GM12891 (cell line): ENCODE measurements around the gene TNK2. TPM values are rescaled to one million over a fixed set of nuclear protein-coding genes. Genes with fewer than 3 reads are reported as not detected.
"Not testable (repeated sequence)": the region's sequence is repeated elsewhere in the genome, so short reads cannot be mapped to it uniquely, and the experiment has no call there.

Experiments
- DNase-seq: peaks from one replicate; pipeline ENCODE4 v3.0.0; 2011; ENCODE audit warnings: low spot score; ENCODE audit not compliant: insufficient read length
- FAIRE-seq: peaks from 2 replicates; lab custom pipeline; 2011; peaks lifted over from hg19 to GRCh38; lab: Jason Lieb, UNC
- PAX5 ChIP-seq: IDR thresholded peaks from 2 replicates; pipeline ENCODE4 v1.6.1; 2011; ENCODE audit warnings: low read length, moderate library complexity, mild to moderate bottlenecking; ENCODE audit not compliant: insufficient read depth, severe bottlenecking
- POLR2A ChIP-seq: IDR thresholded peaks from 2 replicates; pipeline ENCODE4 v1.6.1; 2011; ENCODE audit warnings: low read depth, low read length, control low read depth
- POLR2AphosphoS5 ChIP-seq: IDR thresholded peaks from 2 replicates; pipeline ENCODE4 v1.6.1; 2011; ENCODE audit warnings: low read depth, low read length, control low read depth
- POU2F2 ChIP-seq: IDR thresholded peaks from 2 replicates; pipeline ENCODE4 v1.6.1; 2011; ENCODE audit warnings: low read depth, mild to moderate bottlenecking, control low read depth, low read length, moderate library complexity
- SPI1 ChIP-seq: IDR thresholded peaks from 2 replicates; pipeline ENCODE4 v1.6.1; 2011; ENCODE audit warnings: low read depth, low read length, control low read depth
- TAF1 ChIP-seq: IDR thresholded peaks from 2 replicates; pipeline ENCODE4 v1.6.1; 2011; ENCODE audit warnings: low read depth, low read length, control low read depth
- polyA plus RNA-seq: library from polyadenylated mRNA; unstranded; fragments of >200 nt; gene quantifications from one replicate; pipeline ENCODE4 v1.2.1, GENCODE V29; 2012; ENCODE audit warnings: low read depth, missing spikeins, inconsistent platforms; ENCODE audit not compliant: missing spikeins

TNK2 gene
- 12.1 TPM for polyA plus RNA-seq

DNA sequence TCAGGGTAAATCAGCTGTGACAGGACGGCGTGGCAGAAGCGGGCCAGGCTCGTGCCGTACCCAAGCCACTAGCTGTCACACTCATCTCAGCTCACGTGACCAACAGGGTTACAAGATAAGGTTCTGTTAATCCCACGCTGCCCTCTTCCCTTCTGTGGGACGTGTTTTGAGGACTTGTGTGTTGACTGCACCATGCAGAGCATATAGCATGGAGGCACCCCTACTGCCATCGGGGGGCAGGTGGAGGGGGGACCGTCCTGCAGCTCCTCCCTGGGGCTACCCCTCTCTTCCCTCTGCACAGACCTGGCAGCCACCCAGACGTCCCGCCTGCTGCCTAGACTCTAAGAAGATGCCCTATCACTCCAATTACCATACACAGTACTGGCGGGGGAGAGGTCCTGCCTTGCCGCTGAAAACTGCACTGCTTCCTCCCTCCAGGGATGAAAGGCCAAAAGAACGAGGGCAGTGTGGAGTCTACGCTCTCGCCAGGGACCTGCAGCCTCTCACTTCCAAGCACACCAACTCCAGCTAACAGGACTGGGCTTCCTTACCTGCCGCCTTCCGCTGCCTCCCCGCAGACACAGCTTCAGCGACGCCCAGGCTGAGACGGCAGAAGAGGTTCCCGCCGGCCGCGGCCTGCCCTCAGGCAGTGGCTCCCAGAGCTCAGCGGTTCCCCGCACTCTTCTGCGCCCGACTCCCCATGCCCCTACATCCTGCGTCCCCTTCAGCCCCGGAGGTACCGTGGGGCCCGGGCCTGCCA, at the start of gene TNK2:
Gene TNK2, minus strand, starts transcription at position 618 of the 760 bp plus-strand sequence. CDS start 19,963 bp downstream, outside the sequence.
- FAIRE-seq = peak; percentile 88
- no peak for DNase-seq
- TF ChIP-seq POU2F2 = peak; percentile 14; the same call in 1 of the 2 replicates
- no peak for TF ChIP-seq TAF1

DNA sequence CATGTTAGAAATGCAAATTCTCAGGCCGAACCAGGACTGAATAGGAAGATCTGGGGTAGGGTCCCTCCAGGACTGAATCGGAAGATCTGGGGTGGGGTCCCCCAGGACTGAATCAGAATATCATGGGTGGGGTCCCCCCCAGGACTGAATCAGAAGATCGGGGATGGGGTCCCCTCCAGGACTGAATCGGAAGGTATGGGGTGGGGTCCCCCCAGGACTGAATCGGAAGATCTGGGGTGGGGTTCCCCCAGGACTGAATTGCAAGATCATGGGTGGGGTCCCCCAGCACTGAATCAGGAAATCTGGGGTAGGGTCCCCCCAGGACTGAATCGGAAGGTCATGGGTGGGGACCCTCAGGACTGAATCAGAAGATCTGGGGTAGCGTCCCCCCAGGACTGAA, 48.2 kb upstream of the TNK2 start:
- FAIRE-seq = no peak
- no peak for DNase-seq
- TF ChIP-seq POU2F2 (no peak), POLR2AphosphoS5 (no peak), PAX5 (no peak), SPI1 (no peak), TAF1 (no peak), POLR2A (no peak)

DNA sequence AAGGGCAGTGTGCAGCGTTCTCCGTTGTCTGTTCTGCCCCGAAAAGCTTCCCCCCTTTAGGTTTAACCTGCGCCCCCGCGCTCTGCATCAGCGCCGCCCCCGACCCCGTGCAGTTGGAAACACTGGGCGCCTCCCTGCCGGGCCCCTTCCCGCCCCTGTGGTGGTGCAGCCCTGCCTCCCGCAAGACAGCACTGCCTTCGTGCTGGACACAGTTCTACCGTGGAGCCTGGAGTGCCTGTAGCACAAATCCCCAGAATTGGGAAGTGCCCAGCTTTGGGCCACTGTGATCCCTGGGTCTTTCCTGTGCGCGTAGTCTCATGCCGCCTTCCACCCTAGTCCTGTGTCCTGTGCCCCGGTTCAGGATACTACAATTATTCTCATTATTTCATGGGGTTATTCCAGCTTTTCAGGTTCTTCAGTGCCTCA, 47.1 kb upstream of the TNK2 start:
- DNase-seq, FAIRE-seq: not testable (repeated sequence)

DNA sequence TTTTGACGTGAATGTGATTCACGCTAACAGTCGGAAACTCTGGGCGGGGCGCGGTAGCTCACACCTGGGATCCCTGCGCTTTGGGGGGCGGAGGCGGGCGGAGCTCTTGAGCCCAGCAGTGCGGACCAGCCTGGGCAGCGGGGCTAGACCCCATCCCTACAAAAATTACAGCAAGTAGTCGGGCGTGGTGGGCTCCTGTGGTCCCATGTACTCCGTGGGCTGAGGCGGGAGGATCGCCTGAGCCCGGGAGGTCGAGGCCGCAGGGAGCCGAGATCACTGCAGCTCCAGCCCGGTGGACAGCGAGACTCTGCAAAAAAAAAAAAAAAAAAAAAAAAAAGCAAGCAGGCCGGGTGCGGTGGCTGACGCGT, 46.4 kb upstream of the TNK2 start:
- DNase-seq, FAIRE-seq: not testable (repeated sequence)

DNA sequence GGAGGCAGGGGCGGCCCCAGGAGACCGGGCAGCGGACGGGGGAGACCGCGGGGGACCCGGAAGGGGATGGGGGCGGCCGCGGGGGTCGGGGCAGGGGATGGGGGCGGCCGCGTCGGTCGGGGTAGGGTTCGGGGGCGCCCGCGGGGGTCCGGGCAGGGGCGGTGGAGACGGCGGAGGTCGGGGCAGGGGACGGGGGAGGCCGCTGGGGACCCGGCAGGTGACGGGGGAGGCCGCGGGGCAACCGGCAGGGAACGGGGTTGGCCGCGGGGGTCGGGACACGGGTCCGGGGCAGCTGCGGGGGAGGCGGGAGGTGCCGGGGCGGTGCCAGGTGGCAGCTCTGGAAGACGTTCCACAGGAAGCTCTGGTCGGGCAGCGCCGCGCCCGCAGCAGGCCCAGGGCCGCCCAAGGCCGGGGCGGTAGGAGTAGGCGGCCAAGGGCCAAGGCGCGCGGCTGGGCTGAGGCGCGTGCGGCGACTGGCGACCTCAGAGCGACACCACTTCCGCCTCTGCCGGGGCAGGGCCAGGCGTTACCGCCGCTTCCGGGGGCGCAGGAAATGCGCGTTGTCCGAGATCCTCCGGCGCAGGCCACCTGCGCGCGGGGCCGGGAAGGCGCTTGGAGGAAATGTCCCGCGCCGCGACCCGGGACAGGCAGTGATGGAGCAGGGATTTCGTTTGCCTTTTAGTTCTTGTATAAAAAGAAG, 45.9 kb upstream of the TNK2 start:
- peak; percentile 87 for DNase-seq
- not testable (repeated sequence) for FAIRE-seq
- TF ChIP-seq TAF1 = peak; percentile 59
- peak; percentile 32; the same call in 1 of the 2 replicates for TF ChIP-seq SPI1

DNA sequence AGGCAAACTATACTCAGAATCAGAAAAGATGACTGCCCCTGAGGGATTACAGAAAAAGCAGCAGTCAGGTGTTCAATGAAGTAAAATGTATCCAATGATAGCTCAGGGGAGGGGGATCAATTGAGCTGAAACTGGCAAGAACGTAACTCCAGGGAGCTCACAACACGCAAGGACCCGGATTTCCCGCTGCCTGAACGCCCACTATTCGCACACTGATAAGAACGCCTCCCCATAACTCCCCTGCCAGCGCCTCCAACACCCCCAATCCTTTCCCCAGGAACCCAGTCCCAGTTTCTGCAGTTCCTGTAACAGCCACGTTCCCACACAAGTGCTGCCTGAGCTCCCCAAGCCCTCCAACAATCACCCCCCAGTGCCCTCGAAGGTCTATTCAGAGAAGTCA, 44.2 kb upstream of the TNK2 start:
- FAIRE-seq, DNase-seq: not testable (repeated sequence)

DNA sequence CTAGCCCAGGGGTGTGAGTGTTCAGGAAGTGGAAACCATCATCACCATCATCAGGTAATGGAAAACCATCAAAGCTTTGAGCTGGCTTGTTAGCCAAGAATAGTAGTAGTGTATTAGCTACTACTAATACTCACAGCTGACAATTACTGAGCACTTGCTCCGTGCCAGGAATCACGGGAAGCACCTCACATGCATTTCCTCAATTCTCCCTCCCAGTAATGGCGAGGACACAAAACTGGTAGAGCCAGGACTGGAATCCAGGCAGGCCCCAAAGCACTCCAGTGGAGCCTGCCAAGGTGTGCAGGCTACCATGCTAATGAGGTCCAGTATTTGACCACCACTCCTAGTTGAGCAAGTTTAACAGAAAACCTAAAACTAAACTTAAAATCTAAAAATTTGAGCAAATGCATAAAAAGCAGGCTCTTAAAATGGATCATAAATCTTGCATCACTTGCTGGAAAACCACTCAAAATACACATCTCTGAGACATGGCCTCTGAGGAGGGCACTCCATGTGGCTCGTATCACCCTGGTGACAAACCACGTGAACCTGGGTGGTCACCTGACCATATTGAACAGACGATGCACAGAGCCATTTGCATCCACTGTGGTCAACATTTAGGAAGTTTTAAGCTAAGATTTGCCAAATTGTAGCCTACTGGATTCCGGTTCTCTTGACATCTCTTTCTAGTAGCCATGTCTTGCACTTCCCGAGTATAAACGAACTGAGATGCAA, 43.3 kb upstream of the TNK2 start:
- FAIRE-seq, DNase-seq: not testable (repeated sequence)

DNA sequence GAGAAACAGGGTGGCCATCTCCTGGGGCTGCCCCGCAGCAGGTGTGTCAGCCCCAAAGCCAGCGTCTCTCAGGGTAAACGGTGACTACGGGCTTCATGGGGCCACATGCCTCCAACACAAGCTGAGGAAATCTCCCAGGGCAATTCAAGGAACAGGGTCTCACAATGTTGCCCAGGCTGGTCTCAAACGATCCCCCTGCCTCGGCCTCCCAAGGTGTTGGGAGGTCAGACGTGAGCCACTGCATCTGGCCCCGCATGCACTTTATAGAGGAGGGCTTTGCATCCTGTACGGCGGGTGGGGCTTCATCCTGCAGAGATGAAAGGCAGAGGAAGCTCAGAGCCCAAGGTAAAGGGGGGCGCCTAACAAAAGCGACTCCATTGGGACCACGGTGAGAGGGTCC, 42.4 kb upstream of the TNK2 start:
- not testable (repeated sequence) for DNase-seq, FAIRE-seq

DNA sequence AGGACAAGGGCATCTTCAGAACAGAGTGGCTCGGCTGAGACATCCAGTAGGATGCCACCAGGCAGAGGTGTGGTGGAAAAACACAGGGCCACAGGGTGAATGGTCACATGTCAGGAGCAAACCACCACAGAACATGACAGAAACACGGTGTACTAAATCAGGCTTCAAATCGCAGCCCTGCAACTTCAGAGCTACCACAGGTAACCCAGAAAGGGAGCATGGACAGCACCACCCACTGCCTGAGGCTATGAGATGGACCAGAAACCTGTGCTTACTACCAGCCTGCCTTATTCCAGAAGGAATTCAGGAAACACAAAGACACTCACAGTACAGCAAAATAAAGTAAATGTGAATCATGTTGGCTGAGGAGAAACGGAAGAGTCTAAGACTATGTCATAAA, 41.8 kb upstream of the TNK2 start:
- DNase-seq, FAIRE-seq: not testable (repeated sequence)

DNA sequence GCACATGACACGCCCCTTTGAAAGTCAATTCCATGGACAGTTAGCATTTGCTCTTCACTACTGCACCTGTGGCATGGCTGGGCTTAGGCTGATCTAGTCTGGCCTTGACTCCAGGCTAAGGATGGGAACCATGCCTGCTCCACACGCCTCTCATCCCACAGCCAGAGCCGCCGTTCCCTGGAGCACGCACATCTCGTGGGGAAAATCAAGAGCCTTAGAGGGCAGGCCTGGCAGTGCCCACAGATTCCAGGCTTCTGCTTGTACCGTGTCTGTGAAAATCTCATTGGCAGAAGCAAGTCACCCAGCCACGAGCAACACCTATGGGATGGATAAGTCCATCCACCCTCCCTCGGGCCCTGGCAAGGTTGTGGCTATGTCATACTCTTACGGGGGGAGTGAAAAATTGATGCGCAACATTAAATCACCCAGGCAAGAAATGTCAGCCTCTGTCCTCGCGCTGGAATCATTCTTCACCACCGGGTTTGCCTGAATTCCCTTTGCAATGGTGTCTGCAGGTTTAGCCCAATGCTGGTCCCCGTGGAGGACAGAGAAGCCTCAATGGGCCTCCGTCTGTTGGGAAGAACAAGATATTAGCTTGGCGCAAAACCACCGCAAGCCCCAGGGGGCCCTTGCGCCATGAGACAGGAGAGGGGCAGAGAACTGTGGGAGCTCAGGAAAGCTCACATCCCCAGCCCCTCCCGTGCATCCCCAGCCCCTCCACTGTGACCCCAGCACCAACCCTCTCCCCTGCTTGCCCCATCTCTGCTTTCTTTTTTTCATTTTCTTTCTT, 38.8 kb upstream of the TNK2 start:
- FAIRE-seq, DNase-seq: not testable (repeated sequence)

DNA sequence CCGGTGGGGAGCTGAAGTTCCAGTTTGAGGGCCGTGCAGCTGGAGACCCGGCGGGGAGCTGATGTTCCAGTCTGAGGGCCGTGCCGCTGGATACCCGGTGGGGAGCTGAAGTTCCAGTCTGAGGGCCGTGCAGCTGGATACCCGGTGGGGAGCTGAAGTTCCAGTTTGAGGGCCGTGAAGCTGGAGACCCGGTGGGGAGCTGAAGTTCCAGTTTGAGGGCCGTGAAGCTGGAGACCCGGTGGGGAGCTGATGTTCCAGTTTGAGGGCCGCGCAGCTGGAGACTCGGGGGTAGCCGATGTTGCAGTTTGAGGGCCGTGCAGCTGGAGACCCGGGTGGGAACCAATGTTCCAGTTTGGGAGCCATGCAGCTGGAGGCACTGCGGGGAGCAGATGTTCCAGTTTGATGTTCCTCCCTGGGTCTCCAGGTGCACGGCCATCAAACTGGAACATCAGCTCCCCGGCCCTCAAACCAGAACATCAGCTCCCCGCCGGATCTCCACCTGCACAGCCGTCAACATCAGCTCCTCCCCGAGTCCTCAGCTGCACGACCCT, 33.0 kb upstream of the TNK2 start:
- DNase-seq, FAIRE-seq: not testable (repeated sequence)

DNA sequence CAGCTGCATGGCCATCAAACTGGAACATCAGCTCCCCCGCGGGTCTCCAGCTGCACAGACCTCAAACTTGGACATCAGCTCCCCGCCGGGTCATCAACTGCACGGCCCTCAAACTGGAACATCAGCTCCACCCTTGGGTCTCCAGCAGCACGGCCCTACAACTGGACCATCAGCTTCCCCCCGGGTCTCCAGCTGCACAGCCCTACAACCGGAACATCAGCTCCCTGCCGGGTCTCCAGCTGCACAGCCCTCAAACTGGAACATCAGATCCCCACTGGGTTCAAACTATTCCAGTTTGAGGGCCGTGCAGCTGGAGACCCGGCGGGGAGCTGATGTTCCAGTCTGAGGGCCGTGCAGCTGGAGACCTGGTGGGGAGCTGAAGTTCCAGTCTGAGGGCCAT, 32.5 kb upstream of the TNK2 start:
- DNase-seq, FAIRE-seq: not testable (repeated sequence)

DNA sequence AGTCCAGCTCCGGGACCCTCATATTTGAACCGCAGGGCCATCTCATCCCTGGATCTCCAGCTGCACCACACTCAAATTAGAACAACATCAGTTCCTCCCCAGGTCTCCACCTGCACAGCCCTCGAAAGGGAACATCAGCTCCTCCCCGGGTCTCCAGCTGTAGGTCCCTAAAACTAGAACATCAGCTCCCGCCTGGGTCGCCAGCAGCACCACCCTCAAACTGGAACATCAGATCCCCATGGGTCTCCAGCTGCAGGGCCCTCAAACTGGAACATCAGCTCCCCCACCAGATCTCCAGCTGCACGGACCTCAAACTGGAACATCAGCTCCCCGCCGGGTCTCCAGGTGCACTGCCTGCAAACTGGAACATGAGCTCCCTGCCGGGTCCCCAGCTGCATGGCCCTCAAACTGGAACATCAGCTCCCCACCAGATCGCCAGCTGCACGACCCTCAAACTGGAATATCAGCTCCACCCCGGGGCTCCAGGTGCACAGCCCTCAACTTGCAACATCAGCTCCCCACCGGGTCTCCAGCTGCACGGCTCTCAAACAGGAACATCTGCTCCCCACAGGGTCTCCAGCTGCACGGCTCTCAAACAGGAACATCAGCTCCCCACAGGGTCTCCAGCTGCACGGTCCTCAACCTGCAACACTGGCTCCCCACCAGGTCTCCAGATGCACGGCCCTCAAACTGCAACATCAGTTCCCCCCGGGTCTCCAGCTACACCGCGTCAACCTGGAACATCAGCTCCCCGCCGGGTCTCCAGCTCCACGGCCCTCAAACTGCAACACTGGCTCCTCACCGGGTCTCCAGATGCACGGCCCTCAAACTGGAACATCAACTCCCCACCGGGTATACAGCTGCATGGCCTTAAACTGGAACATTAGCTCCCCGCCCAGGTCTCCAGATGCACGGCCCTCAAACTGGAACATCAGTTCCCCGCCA, 31.4 kb upstream of the TNK2 start:
- DNase-seq, FAIRE-seq: not testable (repeated sequence)

DNA sequence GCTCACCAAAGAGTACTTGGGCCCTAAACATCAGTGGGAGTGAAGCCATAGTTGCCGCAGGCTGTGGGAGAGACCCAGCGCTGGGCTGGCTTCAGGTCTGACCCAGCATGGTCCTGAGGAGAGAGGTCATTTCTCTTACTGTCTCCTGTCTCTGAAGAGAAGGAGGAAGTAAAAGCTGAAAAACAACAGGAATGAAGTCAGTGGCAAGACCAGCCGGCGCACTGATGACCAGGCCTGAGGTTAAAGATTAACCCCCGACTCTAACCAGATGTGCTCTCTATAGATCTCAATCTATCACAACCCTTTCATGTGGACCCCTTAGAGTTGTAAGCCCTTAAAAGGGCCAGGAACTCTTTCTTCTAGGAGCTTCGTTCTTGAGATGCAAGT, 24.7 kb upstream of the TNK2 start:
- FAIRE-seq, DNase-seq: not testable (repeated sequence)
